Cerebellar cortex (tissue), 1 donor: ENCODE results near the gene CCDC9B.

Experiments used
- DNase-seq: peaks from one replicate; pipeline ENCODE4 v3.0.0-alpha.2; 2015; ENCODE audit warnings: low spot score

Gene CCDC9B

GRCh38 chr15:40329804-40330203 is 10.9 kb downstream of the CCDC9B start:
- DNase-seq, result no peak

GRCh38 chr15:40328751-40329150 is 12.0 kb downstream of the CCDC9B start:
- no peak for DNase-seq

- DNase-seq, result no peak
Measured at GRCh38 chr15:40328176-40328575, 12.6 kb downstream of the CCDC9B start.

- DNase-seq, result peak; percentile 31
Measured at GRCh38 chr15:40327457-40327856, 13.3 kb downstream of the CCDC9B start.

- DNase-seq, result no peak
Measured at GRCh38 chr15:40325700-40326099, 15.0 kb downstream of the CCDC9B start.

- peak; percentile 69 for DNase-seq
Measured at GRCh38 chr15:40325188-40325587, 15.6 kb downstream of the CCDC9B start.

- no peak for DNase-seq
Measured at GRCh38 chr15:40323953-40324937, 16.5 kb downstream of the CCDC9B start.

GRCh38 chr15:40323239-40323952 is 17.3 kb downstream of the CCDC9B start, which contains the start of gene INAFM2:
TSS of gene INAFM2 (plus strand) at chr15:40323692. CDS start at chr15:40324056, 364 bp downstream.
- DNase-seq, result peak; percentile 93

GRCh38 chr15:40322531-40323238 is 18.1 kb downstream of the CCDC9B start:
- peak; percentile 84 for DNase-seq

GRCh38 chr15:40320931-40321371 is 19.8 kb downstream of the CCDC9B start:
- DNase-seq, result peak; percentile 92

- DNase-seq, result peak; percentile 89
Measured at GRCh38 chr15:40320409-40320808, 20.3 kb downstream of the CCDC9B start.

GRCh38 chr15:40317580-40317979 is 23.2 kb downstream of the CCDC9B start:
- no peak for DNase-seq

GRCh38 chr15:40316931-40317330 is 23.8 kb downstream of the CCDC9B start:
- no peak for DNase-seq

- DNase-seq, result no peak
Measured at GRCh38 chr15:40314723-40315276, 25.9 kb downstream of the CCDC9B start.

- peak; percentile 84 for DNase-seq
Measured at GRCh38 chr15:40313531-40314398, 27.0 kb downstream of the CCDC9B start.

- no peak for DNase-seq
Measured at GRCh38 chr15:40312370-40313158, 28.2 kb downstream of the CCDC9B start.

- no peak for DNase-seq
Measured at GRCh38 chr15:40310993-40311392, 29.7 kb downstream of the CCDC9B start.

- peak; percentile 58 for DNase-seq
Measured at GRCh38 chr15:40310001-40310959, 30.5 kb downstream of the CCDC9B start.

GRCh38 chr15:40309344-40309862 is 31.3 kb downstream of the CCDC9B start:
- no peak for DNase-seq
